ENCODE measurements around the gene GNB5. TPM values are rescaled to one million over a fixed set of nuclear protein-coding genes. Genes with fewer than 3 reads are reported as not detected.

GNB5 gene
- total RNA-seq, 1 experiment from 2014 or later: 26.0 TPM

DNA sequence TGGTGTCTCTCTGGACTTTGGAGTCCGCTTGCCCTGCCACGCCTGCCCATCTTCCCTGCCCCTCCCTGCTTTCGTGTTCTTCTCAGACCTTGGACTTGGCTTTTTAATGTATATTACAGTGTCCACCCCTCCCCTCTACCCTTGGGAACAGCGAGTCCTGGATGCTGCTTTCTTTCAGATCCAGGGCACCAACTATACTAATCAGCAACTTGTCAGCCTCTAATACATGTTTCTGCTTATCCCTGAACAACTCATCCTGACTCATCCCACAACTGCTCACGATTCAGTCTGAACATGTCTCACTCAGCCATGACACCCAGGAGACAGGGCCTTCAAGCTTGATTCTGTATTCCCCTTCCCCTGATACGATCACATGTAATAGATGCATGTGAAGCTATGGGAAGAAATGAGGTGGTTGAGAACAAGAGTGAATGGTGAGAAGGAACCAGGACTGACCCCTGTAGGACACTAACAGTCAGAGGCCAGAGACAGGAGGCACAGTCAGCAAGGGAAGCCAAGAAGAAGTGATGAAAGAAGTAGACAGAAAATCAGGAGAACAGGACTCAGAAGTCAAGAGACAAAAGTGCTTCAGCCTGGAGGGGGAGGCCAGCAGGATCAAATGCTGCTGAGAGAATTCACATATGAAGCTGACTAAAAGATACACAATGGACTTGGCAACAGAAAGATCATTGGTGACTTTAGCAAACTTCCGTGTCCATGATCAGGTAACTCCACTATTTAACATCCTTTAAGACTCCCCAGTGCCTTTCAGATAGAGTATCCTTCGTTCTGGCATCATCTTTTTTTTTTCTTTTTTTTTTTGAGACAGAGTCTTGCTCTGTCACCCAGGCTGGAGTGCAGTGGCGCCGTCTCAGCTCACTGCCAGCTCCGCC, 114.1 kb downstream of the GNB5 start:
- Histone ChIP-seq H3K9me2 (ENCODE audit: insufficient read depth) (no peaks in the 10 kb centered on the region), H2AFZ (no peak overlapping the region), H3K4me2 (no peak overlapping the region), H3K4me3 (no peak overlapping the region), H3K79me2 (ENCODE audit: low read depth) (no peaks in the 10 kb centered on the region), H3K9me3 (ENCODE audit: insufficient read depth, low read depth) (no peaks in the 10 kb centered on the region), H3K4me1 (replicated peaks; ENCODE audit: insufficient read depth) (peaks cover 11% of the 10 kb centered on the region), H3K36me3 (ENCODE audit: low read depth) (no peaks in the 10 kb centered on the region), H4K20me1 (ENCODE audit: insufficient read depth) (no peaks in the 10 kb centered on the region), H3K27me3 (ENCODE audit: insufficient read depth, low read depth) (no peaks in the 10 kb centered on the region), H3K27ac (no peak overlapping the region), H3F3A (ENCODE audit: insufficient read depth, low read depth) (no peaks in the 10 kb centered on the region)
- intact Hi-C loops (cut with micrococcal nuclease; ENCODE audit: unreplicated experiment): loop anchor here (5.0 to 10.0 kb wide), 2 partner anchors 52 to 65 kb away; no protein-coding TSS in a partner anchor
- no peak for TF ChIP-seq EZH2 (IDR thresholded peaks at IDR 0.05; ENCODE audit: low read depth)
- TF ChIP-seq, protein P1, sequence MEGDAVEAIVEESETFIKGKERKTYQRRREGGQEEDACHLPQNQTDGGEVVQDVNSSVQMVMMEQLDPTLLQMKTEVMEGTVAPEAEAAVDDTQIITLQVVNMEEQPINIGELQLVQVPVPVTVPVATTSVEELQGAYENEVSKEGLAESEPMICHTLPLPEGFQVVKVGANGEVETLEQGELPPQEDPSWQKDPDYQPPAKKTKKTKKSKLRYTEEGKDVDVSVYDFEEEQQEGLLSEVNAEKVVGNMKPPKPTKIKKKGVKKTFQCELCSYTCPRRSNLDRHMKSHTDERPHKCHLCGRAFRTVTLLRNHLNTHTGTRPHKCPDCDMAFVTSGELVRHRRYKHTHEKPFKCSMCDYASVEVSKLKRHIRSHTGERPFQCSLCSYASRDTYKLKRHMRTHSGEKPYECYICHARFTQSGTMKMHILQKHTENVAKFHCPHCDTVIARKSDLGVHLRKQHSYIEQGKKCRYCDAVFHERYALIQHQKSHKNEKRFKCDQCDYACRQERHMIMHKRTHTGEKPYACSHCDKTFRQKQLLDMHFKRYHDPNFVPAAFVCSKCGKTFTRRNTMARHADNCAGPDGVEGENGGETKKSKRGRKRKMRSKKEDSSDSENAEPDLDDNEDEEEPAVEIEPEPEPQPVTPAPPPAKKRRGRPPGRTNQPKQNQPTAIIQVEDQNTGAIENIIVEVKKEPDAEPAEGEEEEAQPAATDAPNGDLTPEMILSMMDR (conservative IDR thresholded peaks at IDR 0.05): no peak
- POLR2A ChIA-PET (ENCODE audit: unreplicated experiment): no interaction called here
- no TSS peak for BruUV-seq (replicated peaks)
- DNase-seq: peak in 1 of 2 experiments; percentile 49
- CTCF ChIA-PET: interaction anchor here (0.5 to 0.8 kb wide), 3 partner anchors 24 to 76 kb away, joined by 3 to 9 read pairs (median 7); no protein-coding TSS in a partner anchor

DNA sequence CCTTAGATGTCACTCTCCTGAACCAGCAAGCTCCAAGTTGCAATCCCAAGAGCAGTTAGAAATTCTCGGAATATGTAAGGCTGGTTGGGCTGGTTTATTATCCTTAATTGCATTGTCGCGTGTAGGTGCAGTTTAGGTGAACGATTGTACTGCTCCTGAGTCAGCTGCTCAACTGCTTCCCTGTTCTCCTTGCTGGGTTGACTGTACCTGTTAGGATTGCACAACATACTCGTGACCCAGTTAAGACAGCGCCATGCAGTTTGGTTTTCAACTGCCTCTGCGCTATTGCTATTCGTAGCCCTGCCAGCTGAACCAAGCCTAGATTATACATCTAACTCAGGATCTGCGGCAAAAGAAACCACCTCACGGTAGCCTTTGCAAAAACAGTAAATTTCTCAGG, 119.6 kb downstream of the GNB5 start:
- H4K20me1 ChIP-seq (ENCODE audit: insufficient read depth): no peaks in the 10 kb centered on the region
- peak overlapping the region; percentile 75; the same call in 1 of the 2 replicates for H2AFZ ChIP-seq
- H3K9me3 ChIP-seq (ENCODE audit: insufficient read depth, low read depth): no peaks in the 10 kb centered on the region
- H3K9me2 ChIP-seq (ENCODE audit: insufficient read depth): no peaks in the 10 kb centered on the region
- BruUV-seq (replicated peaks): no TSS peak
- no peaks in the 10 kb centered on the region for H3K27me3 ChIP-seq (ENCODE audit: insufficient read depth, low read depth)
- DNase-seq: peak; percentile 64 to 90
- ChIA-PET CTCF (no interaction called here), POLR2A (ENCODE audit: unreplicated experiment) (interaction anchor here (0.6 kb wide), 1 partner anchor 242 kb away, joined by 4 read pairs; the partner anchor contains the start of gene TMOD3)
- peak overlapping the region; percentile 29; the same call in 1 of the 2 replicates for H3K4me3 ChIP-seq
- no peaks in the 10 kb centered on the region for H3K79me2 ChIP-seq (ENCODE audit: low read depth)
- peak overlapping the region; percentile 46; the same call in 1 of the 2 replicates for H3K27ac ChIP-seq
- TF ChIP-seq, protein P1 (conservative IDR thresholded peaks at IDR 0.05): no peak
- no peak for TF ChIP-seq EZH2 (IDR thresholded peaks at IDR 0.05; ENCODE audit: low read depth)
- H3K4me2 ChIP-seq: peak overlapping the region; percentile 69
- H3F3A ChIP-seq (ENCODE audit: insufficient read depth, low read depth): peaks cover 9% of the 10 kb centered on the region
- intact Hi-C loops (cut with micrococcal nuclease; ENCODE audit: unreplicated experiment): loop anchor here (10.0 kb wide), 1 partner anchor 47 kb away; no protein-coding TSS in a partner anchor
- H3K36me3 ChIP-seq (ENCODE audit: low read depth): no peaks in the 10 kb centered on the region
- peaks cover 21% of the 10 kb centered on the region for H3K4me1 ChIP-seq (replicated peaks; ENCODE audit: insufficient read depth)

DNA sequence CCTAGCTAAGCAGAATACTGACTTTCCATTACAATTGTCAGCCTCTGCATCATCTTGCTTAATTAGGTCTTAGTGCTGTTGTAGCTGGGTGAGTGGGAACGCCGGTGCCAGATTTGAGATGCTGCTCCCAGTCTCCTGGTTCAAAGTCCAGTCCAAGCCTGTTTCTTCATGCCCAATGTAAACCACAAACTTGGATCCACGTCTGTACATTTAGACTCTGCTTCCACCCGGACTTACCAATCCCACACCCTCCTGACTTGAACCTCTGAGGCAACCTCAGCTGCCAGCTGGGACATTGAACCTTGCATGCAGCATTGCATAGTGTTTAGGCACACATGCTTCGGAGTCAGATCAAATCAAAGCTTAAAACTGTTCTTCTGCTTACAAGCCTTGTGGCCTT, 121.6 kb downstream of the GNB5 start:
- Histone ChIP-seq H3K79me2 (ENCODE audit: low read depth) (no peaks in the 10 kb centered on the region), H3K4me2 (no peak overlapping the region), H3K9me2 (ENCODE audit: insufficient read depth) (no peaks in the 10 kb centered on the region), H3K36me3 (ENCODE audit: low read depth) (no peaks in the 10 kb centered on the region), H3F3A (ENCODE audit: insufficient read depth, low read depth) (peaks cover 9% of the 10 kb centered on the region), H3K4me1 (replicated peaks; ENCODE audit: insufficient read depth) (peaks cover 19% of the 10 kb centered on the region), H2AFZ (no peak overlapping the region), H3K9me3 (ENCODE audit: insufficient read depth, low read depth) (no peaks in the 10 kb centered on the region), H3K27ac (no peak overlapping the region), H3K4me3 (no peak overlapping the region), H3K27me3 (ENCODE audit: insufficient read depth, low read depth) (no peaks in the 10 kb centered on the region), H4K20me1 (ENCODE audit: insufficient read depth) (no peaks in the 10 kb centered on the region)
- DNase-seq: no peak
- ChIA-PET POLR2A (ENCODE audit: unreplicated experiment) (no interaction called here), CTCF (no interaction called here)
- TF ChIP-seq, protein P1 (conservative IDR thresholded peaks at IDR 0.05): no peak
- no peak for TF ChIP-seq EZH2 (IDR thresholded peaks at IDR 0.05; ENCODE audit: low read depth)
- no TSS peak for BruUV-seq (replicated peaks)
- intact Hi-C loops (cut with micrococcal nuclease; ENCODE audit: unreplicated experiment): no loop called here
